GM21447 (cell line): Measurements from ENCODE around the gene CALD1.

ENCODE experiments used
- ATAC-seq: cut with Tn5 transposase; IDR thresholded peaks from one replicate; pipeline ENCODE4 v1.9.1; 2021; ENCODE audit not compliant: unreplicated experiment

The CALD1 gene

GRCh38 chr7:134856091-134856490 lies 76.7 kb downstream of the CALD1 start:
- no peak for ATAC-seq

DNA sequence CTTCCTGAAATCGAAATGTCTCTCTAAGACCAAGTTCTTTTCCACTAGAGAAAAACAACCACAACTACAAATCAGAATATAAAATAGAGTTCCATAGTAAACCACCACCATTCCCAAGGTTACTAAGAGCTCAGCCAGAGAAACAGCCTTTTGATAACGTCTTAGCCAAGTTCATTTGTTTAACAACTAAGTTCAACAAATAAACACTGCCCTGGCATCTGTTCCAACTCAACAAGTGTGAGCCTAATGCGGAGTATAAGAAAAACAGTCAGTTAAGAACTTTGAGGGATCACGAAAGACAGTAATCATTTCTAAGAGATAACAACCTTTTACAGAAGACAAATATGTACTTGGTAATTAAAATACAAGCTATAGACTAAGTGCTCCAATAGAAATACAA lies 77.3 kb downstream of the CALD1 start:
- no peak for ATAC-seq

- ATAC-seq = no peak
Measured at GRCh38 chr7:134857958-134858357, 78.5 kb downstream of the CALD1 start.

DNA sequence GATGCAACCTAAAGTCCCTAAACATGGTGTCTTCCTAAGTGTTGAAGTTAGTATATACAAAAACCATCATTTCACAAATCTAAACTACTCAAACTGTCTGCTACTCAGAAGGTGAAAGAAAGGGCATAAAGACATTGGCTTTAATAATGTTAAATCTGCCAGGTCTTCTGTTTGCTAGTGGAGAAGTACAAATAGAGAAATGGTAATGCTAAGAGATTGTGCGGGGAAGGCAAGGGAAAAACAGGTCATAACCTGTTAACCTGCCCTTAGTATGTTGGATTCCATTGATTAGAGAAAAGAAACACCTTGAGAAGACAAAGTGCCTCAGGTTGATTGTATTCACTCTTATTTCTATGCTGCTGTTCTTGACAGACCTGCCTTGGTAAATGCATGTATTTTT lies 80.3 kb downstream of the CALD1 start:
- ATAC-seq = no peak

DNA sequence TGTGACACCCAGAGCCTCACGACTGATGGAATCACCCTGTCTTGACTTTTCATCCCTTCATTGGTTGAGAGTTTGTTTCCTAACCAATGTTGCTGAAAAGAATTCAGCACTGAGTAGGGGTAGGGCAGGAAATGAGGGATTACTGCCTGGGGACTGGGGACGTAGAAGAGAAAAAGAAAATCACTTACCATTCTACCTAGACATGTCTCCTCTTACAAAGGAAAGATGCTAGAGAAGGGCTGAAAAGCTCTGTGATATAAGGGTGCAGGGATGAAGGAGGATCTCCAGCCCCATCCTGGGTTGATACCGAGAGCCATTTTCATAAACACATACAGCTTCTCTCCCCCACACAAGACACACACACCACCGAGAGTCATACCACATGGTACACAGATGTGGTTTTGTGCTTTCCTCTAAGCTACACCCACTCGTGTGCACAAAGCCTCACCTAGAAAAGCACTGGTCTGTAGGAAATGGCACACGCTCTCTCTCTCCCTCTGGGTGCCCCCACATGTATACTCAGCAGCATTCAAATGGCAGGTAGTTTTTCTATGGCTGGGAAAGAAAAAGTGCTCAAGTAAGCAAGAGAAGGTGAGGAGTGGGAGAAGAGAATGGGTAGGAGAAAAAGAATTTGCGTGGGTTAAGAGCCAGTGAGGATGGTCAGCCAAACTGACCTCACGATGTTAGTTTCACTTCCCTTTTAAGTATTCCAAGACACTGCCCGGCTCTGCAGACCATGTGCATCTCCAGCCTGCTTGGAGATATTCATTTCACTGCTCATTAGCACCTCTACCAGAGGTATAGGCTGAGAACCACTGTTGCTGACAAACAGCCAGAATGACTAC lies 85.8 kb downstream of the CALD1 start:
- ATAC-seq = no peak

- ATAC-seq = no peak
Measured at GRCh38 chr7:134866617-134867016, 87.2 kb downstream of the CALD1 start.

- ATAC-seq = no peak
Measured at GRCh38 chr7:134870156-134870555, 90.7 kb downstream of the CALD1 start.

- ATAC-seq = no peak
Measured at GRCh38 chr7:134870781-134871180, 91.3 kb downstream of the CALD1 start.

DNA sequence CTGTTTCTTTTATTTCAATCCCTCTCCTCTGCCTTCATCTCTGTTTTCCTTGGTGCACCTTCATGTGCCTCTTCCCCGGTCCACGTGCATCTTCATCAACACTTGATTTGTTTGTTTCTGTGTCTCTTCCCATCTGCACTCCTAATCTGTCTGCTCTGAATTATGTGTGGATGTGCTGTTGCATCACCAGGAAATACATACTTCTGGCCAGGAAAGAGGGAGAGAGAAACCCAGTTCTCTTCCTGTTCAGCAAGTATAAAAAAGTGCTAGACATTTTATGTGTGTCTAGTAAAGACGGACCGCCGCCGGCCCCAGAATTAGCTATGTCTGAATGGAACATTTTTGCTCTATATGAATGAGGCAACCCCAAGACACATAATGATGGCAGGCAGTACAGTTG lies 93.8 kb downstream of the CALD1 start:
- no peak for ATAC-seq

GRCh38 chr7:134874407-134874806 lies 95.0 kb downstream of the CALD1 start:
- ATAC-seq = no peak

GRCh38 chr7:134875867-134876266 lies 96.4 kb downstream of the CALD1 start:
- ATAC-seq = no peak

GRCh38 chr7:134878746-134879357 lies 99.4 kb downstream of the CALD1 start:
- no peak for ATAC-seq

DNA sequence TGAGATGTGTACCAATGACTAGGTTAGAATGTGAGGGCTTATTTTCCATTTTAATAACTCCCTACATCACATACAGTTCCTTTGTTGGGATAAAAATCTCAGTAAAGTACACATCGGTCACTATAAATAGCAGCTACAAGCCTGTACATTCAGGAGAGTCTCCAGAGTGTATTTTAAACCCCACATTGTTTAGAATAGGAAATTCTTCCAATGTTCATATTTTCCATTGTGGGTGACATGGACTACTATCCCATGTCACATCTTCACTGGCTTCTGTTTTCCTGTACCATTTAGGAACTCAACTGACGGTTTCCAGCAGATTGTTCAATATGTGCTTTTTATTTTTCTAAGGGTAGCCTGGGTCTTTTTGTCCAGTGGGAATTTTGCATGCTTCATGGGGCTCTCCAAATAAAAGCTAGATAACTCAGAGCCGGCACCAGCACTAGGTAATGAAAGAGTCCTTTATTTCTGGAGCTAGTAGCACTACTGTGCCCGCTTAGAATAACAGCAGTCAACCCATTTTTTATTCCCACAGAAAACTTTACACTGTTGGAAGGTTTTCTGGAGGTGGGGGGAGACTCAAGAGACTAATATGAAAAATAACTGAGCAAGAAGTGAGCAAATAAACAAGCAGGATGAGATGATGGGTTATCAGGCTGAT lies 100.5 kb downstream of the CALD1 start:
- no peak for ATAC-seq

DNA sequence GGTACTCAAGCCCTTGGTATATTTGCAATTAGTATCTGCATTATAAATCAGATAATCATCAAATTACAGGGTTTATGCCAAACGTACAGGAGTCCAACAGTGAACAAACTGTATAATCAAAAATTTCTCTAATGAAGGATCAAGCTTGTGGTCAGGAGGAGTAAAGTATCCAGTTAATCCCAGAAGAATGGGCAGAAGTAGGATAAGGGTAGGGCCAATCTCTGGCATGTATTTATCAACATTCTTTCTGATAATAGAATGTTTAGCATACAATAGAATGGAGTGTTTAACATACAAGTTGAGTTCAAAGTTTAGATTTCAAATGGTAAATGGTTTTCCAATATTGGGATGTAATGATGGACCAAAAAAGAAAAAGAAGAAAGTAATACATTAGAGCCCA lies 103.0 kb downstream of the CALD1 start:
- no peak for ATAC-seq

GRCh38 chr7:134885967-134886352 lies 106.5 kb downstream of the CALD1 start:
- ATAC-seq = no peak

DNA sequence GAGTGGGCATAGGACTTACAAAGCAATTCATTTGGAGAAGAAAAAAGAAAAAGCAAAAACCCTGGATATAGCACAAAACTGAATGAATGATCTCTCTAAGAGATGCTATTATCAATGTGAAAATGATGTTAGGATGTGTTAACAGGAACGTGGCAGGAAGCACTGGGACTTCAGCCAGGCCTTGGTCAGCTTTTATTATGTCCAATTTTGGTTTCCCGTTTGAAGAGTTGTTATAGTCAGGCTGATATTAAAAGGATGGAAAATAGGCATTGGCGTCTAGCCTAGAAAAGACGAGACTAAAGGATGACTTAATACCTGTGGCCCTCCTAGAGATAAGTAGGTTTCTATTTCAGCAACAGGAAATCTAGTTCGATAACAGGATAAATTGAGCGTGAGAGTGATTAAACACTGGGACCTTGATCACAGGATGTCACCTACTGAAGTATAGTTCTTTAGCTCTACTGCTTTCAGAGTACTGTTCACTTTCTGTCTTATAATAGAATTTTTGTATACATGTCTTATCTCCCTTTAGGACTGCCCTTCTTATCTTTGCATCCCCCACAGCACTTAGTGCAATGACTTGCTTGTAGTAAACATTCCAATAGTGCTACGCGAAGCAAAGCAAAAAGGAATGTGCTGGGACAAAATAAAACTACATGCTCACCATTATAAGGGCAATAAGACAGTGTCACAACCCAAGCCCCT lies 107.1 kb downstream of the CALD1 start:
- ATAC-seq = no peak

- ATAC-seq = no peak
Measured at GRCh38 chr7:134887523-134887922, 108.1 kb downstream of the CALD1 start.

- ATAC-seq = no peak
Measured at GRCh38 chr7:134888141-134888740, 108.8 kb downstream of the CALD1 start.

DNA sequence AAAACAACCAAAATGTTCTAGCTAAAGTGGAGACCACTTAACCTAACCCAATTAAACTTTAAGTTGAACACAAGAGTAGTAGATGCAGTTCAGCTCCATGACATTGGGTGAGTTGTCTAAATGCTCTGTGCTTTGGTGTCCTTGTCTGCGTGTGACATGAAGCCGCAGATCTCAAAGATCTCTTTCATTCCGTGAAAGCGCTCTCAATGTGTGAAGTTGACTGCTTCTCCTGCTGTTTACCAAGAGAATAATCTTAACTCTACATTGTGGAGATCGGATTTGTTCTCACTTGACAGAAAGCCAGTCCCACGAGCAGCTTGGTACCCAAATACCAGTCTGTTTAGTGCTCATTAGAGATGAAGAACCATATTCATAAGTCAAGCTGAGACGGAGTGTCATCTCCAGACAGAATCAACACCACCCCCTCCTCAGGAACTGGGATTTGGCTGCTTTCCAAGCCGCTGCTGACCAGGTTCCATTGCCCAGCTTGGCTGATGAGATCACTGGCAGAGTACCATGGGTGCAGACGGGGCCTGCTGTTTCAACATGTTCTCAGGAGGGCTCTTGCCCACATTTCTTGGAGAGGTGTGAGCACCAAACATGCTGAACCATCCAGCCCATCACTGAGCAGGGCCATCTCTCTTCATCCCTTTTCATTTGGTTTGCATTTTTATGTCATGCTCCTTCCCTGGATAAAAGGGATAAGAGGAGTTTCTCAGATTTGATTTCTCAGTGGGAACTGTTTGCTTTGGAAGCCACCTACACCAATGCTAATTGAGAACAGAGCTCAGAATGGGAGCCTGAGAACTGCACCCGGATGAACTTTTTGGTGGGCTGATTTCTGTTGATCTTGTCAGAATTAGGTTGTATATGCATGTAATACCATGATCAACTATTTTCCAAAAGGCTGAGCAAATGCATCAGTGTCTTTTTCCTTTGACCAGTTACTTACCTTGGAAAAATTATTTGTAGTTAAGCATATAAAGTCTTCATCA lies 111.1 kb downstream of the CALD1 start:
- ATAC-seq = no peak

GRCh38 chr7:134891262-134891695 lies 111.8 kb downstream of the CALD1 start:
- no peak for ATAC-seq
